SK-N-SH (cell line): ENCODE results near the gene STON2.

ENCODE experiments used
- POLR2AphosphoS5 ChIP-seq: IDR thresholded peaks from 2 replicates; pipeline ENCODE4 v1.6.1; 2012; ENCODE audit warnings: low read depth, low read length
- REST ChIP-seq: IDR thresholded peaks from 2 replicates; pipeline ENCODE4 v1.6.1; 2012; ENCODE audit warnings: mild to moderate bottlenecking, low read depth, low read length, moderate library complexity
- ZBTB33 ChIP-seq: IDR thresholded peaks from 2 replicates; pipeline ENCODE4 v1.4.0; 2012; ENCODE audit warnings: low read depth, borderline replicate concordance
- TF ChIP-seq, protein P1 (sequence below): fragments of 200-600 bp; sonication (generic); IDR thresholded peaks from 2 replicates; pipeline ENCODE4 v1.6.1; 2017; ENCODE audit warnings: antibody characterized with exemption, mild to moderate bottlenecking, moderate library complexity
- TF ChIP-seq, protein P2 (sequence below): IDR thresholded peaks from 2 replicates; pipeline ENCODE4 v1.4.0; 2012; ENCODE audit warnings: low read depth
- TF ChIP-seq, protein P3 (sequence below): fragments of 150-350 bp; IDR thresholded peaks from 2 replicates; pipeline ENCODE4 v1.6.1; 2017; ENCODE audit warnings: antibody characterized with exemption, low read length, low read depth, borderline replicate concordance

DNA sequence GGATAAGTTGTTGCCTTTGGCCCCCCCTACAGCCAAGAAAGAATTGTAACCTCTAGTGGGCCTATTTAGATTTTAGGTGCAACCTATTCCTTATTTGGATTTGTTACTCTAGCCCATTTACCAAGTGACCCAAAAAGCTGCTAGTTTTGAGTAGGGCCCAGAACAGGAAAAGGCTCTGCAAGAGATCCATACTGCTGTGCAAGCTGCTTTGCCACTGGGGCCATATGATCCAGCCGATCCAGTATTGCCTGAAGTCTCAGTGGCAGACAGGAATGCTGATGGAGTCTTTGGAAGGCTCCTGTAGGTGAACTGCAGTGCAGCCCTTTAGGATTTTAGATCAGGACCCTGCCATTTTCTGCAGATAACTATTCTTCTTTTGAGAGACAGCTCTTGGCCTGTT lies 166.5 kb downstream of the STON2 start:
- TF ChIP-seq, protein P1, sequence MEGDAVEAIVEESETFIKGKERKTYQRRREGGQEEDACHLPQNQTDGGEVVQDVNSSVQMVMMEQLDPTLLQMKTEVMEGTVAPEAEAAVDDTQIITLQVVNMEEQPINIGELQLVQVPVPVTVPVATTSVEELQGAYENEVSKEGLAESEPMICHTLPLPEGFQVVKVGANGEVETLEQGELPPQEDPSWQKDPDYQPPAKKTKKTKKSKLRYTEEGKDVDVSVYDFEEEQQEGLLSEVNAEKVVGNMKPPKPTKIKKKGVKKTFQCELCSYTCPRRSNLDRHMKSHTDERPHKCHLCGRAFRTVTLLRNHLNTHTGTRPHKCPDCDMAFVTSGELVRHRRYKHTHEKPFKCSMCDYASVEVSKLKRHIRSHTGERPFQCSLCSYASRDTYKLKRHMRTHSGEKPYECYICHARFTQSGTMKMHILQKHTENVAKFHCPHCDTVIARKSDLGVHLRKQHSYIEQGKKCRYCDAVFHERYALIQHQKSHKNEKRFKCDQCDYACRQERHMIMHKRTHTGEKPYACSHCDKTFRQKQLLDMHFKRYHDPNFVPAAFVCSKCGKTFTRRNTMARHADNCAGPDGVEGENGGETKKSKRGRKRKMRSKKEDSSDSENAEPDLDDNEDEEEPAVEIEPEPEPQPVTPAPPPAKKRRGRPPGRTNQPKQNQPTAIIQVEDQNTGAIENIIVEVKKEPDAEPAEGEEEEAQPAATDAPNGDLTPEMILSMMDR, result no peak
- TF ChIP-seq, protein P2, sequence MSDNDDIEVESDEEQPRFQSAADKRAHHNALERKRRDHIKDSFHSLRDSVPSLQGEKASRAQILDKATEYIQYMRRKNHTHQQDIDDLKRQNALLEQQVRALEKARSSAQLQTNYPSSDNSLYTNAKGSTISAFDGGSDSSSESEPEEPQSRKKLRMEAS, result no peak
- TF ChIP-seq ZBTB33 (no peak), POLR2AphosphoS5 (no peak), REST (no peak)
- TF ChIP-seq, protein P3, sequence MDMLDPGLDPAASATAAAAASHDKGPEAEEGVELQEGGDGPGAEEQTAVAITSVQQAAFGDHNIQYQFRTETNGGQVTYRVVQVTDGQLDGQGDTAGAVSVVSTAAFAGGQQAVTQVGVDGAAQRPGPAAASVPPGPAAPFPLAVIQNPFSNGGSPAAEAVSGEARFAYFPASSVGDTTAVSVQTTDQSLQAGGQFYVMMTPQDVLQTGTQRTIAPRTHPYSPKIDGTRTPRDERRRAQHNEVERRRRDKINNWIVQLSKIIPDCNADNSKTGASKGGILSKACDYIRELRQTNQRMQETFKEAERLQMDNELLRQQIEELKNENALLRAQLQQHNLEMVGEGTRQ, result no peak
